ENCODE measurements around the gene SLC23A1.
"Not testable (repeated sequence)": the region's sequence is repeated elsewhere in the genome, so short reads cannot be mapped to it uniquely, and the experiment has no call there.

Gene SLC23A1

DNA sequence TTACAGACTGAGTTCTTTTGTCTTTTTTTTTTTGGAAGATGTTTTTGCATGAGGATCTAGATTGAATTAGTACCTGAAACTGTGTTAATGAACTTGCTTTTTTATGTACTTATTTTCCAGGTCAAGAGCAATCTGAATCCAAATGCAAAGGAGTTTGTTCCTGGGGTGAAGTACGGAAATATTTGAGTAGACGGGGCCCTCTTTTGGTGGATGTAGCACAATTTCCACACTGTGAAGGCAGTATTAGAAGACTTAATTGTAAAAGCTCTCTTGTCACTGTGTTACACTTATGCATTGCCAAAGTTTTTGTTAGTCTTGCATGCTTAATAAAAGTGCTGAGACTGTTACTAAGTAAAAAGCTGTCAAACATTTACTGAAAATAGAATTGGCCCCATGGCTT, 14.5 kb downstream of the SLC23A1 start:
- DNase-seq: peak; percentile 17

DNA sequence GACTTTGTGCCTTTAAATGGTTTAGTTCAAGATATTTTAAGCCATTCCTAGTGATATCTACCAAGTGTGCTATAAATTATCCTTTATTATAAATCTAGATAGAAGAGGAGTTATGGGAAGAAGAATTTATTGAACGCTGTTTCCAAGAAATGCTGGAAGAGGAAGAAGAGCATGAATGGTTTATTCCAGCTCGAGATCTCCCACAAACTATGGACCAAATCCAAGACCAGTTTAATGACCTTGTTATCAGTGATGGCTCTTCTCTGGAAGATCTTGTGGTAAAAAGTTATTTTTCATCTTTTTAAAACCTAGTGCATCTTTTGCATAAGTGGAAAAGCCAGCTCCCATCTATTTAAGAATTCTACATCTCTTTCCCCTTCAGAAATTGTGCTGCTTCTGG, 18.6 kb downstream of the SLC23A1 start:
- no peak for DNase-seq

DNA sequence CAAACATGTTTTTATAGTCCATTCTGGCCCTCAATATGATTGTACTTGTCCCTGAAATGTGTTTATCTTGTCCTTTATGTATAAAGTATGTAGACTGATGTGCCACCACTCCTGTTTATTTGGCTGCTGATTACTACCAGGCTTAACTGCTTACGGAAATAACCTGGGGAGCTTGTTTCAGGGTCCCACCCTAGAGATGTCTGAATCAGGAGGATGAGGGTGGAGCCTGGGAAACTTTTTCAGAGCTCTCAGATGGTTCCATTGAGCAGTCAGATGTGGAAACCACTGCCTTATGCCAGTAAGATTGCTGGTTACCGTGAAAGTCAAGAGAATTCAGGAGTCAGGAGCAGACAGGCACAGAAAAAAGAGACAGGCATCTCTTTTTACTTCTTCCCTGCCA, 19.2 kb downstream of the SLC23A1 start:
- DNase-seq: no peak

DNA sequence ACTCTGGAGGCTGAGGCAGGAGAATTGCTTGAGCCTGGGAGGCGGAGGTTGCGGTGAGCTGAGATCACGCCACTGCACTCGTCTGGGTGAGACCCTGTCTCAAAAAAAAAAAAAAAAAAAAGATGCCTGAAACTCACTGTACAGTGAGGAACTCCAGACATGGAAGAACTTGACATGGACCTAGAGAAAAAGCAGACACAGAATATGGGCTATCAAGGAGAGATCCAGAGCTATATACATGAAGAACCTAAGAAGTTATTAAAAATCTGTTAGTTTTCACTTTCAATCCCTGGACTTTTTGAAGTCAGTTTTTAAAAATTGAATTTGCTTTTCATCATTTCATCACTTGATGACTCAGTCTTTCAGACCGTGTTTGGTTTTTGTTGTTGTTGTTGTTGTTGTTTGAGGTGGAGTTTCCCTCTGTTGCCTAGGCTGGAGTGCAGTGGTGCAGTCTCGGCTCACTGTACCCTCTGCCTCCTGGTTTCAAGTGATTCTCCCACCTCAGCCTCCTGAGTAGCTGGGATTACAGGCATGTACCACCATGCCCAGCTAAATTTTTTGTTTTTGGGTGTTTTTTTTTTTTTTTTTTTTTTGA, 21.2 kb downstream of the SLC23A1 start:
- DNase-seq: no peak

DNA sequence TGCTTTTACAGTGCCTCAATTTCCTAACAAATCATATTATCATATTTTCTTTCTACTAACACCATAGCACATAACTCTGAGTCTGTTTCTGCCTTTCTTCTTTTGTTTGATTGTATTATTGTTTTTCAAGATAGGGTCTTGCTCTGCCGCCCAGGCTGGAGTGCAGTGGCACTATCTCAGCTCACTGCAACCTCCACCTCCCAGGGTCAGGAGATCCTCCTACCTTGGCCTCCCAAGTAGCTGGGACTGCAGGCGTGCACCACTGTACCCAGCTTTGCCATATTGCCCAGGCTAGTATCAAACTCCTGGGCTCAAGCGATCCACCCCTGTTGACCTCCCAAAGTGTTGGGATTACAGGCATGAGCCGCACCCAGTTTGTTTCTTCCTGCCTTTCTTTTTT, 22.7 kb downstream of the SLC23A1 start:
- DNase-seq: no peak

DNA sequence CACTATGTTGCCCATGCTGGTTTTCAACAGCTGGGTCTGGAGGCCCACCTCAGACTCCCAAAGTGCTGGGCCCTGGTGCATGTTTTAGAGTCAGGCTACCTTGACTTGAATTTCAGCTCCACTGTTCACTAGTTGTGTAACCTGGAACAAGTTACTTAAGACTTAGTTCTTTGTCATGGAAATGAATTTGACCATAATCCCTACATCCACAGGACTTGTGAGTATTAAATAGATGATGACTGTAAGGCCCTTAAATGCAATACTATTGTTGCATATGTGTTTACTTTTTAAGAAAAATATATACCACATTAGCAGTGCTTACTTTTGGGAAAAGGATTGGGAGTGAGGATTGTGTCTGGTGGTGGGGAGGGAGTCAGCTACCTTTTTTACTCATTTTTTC, 25.0 kb downstream of the SLC23A1 start:
- DNase-seq: no peak

DNA sequence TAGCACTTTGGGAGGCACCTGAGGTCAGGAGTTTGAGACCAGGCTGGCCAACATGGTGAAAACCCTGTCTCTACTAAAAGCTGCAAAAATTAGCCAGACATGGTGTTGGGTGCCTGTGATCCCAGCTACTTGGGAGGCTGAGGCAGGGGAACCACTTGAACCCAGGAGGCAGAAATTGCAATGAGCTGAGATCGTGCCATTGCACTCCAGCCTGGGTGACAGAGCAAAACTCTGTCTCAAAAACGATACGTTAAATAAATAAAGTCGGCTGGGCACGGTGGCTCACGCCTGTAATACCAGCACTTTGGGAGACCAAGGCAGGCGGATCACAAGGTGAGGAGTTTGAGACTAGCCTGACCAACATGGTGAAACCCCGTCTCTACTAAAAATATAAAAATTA, 27.2 kb downstream of the SLC23A1 start:
- not testable (repeated sequence) for DNase-seq

DNA sequence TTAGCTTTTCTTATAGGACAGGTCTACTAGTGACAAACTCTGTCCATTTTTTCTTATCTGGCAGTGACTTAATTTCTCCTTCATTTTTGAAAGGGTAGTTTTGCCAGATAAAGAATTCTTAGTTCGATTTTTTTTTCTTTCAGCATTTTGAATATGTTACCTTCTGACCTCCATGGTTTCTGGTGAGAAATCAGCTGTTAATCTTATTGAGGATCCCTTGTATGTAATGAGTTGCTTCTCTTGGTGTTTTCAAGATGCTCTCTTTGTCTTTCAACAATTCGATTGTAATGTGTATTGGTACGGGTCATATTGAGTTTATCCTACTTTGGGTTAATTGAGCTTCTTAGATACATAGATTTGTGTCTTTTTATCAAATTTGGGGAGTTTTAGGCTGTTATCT, 28.9 kb downstream of the SLC23A1 start:
- no peak for DNase-seq

DNA sequence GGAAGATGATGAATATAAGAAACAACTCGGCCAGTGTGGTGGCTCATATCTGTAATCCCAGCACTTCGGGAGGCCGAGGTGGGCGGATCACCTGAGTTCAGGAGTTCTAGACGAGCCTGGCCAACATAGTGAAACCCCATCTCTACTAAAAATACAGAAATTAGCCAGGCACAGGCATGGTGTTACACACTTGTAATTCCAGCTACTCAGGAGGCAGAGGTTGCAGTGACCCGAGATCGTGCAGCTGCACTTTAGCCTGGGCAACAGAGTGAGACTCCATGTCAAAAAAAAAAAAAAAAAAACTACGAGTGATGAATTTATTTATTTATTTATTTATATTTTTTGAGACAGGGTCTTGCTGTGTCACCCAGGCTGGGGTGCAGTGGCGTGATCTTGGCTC, 35.2 kb downstream of the SLC23A1 start:
- not testable (repeated sequence) for DNase-seq

DNA sequence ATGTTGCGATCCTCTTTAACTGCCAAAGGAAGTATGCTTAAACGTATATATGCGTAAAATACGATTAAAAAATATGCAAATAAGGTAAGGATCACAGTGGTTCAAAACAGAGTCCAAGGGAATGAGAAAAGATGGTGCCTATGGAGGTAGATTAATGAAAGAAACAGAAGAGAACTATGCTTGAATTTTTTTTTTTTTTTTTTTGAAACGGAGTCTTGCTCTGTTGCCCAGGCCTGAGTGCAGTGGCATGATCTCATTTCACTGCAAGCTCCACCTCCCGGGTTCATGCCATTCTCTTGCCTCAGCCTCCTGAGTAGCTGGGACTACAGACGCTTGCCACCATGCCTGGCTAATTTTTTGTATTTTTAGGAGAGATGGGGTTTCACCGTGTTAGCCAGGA, 37.7 kb downstream of the SLC23A1 start:
- DNase-seq: not testable (repeated sequence)

DNA sequence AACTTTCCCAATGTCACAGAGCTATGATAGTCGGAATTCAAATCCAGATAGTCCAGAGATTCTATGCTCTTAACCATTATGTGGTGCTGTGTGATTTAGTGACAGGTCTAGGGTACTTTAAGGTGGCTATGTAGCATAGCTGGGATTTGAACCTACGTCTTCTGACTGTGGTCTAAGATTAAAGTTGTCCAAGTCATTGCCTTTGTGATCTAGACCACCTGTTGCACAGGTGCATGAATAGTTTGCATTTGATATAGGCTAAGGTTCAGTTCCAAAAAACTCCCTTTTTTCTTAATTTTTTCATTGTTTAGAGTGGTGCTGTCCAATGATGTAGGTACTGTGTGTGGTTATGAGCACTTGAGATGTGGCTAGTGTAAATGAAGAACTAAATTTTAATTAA, 38.9 kb downstream of the SLC23A1 start:
- no peak for DNase-seq

DNA sequence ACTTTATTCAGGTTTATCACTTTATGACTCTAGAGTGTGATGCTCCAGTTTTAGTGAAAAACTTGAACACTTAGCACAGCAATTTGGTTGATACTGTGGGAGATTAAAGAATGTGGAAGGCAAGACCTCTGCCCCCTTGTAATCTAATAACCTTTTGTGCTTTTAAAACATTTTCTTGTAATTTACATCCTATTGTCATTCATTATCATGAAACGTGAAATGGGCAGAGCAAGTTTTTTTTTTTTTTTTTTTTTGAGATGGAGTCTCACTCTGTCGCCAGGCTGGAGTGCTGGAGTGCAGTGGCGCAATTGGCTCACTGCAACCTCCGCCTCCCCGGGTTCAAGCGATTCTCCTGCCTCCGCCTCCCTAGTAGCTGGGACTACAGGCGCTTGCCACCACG, 39.6 kb downstream of the SLC23A1 start:
- DNase-seq: no peak

DNA sequence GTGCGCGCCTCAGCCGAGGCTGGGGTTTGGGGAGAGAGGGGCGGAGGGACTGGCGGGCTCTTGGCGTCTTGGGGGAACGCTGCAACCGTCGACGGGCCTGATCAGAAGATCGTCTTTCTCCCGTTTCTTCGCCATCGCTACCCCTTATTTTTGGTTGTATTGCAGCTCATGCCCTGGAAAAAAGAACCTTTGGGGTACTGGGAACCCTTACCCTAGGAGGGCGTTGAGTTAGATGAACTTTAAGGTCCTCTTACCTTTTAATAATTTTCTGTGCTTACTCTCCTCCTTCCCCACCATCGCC, 40.7 kb downstream of the SLC23A1 start:
- no peak for DNase-seq

DNA sequence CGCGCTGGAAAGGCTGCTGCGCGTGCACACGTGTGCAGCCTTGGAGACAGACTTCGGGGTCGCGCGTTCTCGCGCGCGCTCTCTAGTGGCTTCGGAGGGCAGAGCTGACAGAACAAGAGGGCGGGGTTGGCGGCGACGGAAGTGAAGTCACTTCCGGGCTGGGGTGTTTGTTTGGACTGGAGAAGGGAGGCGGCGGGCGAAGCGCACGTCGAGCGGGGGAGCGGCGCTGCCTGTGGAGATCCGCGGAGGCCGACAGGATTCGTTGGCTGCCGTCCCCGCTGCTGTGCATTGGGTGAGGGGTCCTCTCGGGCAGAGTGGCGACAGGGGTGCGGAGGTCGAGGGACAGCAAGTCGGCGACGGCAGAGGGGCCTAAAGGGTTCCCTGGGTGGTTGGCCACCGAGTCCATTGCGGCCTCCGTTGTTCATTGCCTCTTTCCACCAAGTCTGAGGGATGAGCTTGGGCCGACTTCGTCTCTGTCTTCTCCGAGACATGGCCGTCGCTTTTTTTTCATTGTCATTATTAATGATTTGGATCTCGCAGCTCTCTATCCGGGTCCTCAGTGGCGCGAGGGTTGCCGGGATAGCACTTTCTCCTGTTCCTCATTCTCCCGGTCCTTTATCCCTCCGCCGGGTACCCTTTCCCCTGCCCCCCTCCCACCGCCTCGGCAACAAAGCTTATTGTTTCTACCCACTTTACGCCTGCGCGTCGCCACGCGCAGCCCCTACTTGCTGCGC, 41.2 kb downstream of the SLC23A1 start, which contains the start of gene PAIP2:
Gene PAIP2, plus strand, starts transcription at position 166 of the 734 bp plus-strand sequence. CDS start 21,931 bp downstream, outside the sequence.
- peak; percentile 98 for DNase-seq

DNA sequence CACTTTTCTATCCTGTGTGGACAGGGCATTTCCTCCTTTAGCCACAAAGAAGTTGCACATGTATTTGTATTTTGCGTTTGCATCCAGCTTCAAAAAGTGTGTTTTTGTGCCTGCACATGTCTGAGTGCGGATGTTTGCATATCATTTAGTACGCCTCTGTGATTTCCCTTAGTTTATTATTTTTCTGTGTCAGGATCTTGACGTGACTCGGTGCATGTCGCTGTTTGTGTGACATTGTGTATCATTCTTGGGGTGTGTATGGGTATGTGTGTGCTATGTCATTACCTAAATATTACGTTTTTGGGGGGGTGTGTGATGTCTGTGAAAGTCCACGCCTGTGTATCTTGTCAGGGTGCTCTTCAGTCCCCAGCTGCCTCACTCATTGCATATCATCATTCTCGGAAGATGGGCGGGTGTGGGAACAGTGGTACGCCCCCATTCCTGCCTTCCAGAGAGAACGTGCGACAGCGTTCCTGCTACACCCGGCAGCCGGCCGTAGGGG, 41.9 kb downstream of the SLC23A1 start:
- DNase-seq: no peak

DNA sequence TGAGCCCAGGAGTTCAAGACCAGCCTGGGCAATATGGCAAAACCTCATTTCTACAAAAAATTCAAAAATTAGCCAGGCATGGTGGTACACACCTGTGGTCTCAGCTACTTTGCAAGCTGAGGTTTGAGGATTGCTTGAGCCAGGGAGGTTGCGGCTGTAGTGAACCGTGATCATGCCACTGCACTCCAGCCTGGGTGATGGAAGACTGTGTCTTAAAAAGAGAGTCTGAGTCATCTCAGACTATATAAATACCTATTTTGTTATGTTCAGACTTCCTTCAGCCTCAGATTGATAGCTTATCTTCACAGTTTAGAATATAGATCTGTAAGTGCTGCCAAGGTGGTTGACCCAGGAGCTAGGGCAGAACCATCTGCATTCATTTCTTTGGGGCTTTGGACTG, 43.0 kb downstream of the SLC23A1 start:
- no peak for DNase-seq

DNA sequence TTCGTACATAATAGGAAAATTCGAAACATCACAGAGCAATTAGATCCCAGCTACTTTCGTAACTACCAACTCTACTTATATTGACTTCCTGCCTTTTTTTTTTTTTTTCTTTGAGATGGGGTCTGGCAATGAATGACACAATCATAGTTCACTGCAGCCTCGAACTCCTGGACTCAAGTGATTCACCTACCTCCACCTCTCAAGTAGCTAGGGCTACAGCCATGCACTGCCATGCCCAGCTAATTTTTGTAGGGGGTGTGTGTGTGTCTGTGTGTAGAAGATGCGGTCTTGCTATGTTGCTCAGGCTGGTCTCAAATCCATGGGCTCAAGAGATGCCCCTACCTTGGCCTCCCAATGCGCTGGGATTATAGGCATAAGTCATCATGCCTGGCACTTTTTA, 47.3 kb downstream of the SLC23A1 start:
- no peak for DNase-seq
